ENCODE data around the gene RUVBL2. TPM values are rescaled to one million over a fixed set of nuclear protein-coding genes. Genes with fewer than 3 reads are reported as not detected.

The RUVBL2 gene
- total RNA-seq, 6 experiments from 2014 or later: 131 to 161 (median 159) TPM

- Mint-ChIP-seq H3K27ac (peak overlapping the region; percentile 12; the same call in 1 of the 2 replicates), H3K4me1 (ENCODE audit: low read depth) (peaks cover 28% of the 10 kb centered on the region), H3K27me3 (ENCODE audit: insufficient read depth) (peaks cover 6% of the 10 kb centered on the region), H3K36me3 (ENCODE audit: low read depth) (peaks cover 10% of the 10 kb centered on the region), H3K9me3 (no peaks in the 10 kb centered on the region), H3K4me3 (peak overlapping the region; percentile 90; the same call in 1 of the 2 replicates)
- TF ChIP-seq, protein P1, sequence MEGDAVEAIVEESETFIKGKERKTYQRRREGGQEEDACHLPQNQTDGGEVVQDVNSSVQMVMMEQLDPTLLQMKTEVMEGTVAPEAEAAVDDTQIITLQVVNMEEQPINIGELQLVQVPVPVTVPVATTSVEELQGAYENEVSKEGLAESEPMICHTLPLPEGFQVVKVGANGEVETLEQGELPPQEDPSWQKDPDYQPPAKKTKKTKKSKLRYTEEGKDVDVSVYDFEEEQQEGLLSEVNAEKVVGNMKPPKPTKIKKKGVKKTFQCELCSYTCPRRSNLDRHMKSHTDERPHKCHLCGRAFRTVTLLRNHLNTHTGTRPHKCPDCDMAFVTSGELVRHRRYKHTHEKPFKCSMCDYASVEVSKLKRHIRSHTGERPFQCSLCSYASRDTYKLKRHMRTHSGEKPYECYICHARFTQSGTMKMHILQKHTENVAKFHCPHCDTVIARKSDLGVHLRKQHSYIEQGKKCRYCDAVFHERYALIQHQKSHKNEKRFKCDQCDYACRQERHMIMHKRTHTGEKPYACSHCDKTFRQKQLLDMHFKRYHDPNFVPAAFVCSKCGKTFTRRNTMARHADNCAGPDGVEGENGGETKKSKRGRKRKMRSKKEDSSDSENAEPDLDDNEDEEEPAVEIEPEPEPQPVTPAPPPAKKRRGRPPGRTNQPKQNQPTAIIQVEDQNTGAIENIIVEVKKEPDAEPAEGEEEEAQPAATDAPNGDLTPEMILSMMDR (IDR thresholded peaks at IDR 0.05): no peak
- no peak for DNase-seq
Measured at GRCh38 chr19:49059053-49059452, 65.4 kb downstream of the RUVBL2 start.

- DNase-seq: no peak
- TF ChIP-seq, protein P1 (IDR thresholded peaks at IDR 0.05): no peak
- Mint-ChIP-seq H3K36me3 (ENCODE audit: low read depth) (peaks cover 10% of the 10 kb centered on the region), H3K27ac (no peak overlapping the region), H3K9me3 (no peaks in the 10 kb centered on the region), H3K27me3 (ENCODE audit: insufficient read depth) (peaks cover 13% of the 10 kb centered on the region), H3K4me3 (no peak overlapping the region), H3K4me1 (ENCODE audit: low read depth) (peaks cover 34% of the 10 kb centered on the region)
Measured at GRCh38 chr19:49061000-49061399, 67.3 kb downstream of the RUVBL2 start.

DNA sequence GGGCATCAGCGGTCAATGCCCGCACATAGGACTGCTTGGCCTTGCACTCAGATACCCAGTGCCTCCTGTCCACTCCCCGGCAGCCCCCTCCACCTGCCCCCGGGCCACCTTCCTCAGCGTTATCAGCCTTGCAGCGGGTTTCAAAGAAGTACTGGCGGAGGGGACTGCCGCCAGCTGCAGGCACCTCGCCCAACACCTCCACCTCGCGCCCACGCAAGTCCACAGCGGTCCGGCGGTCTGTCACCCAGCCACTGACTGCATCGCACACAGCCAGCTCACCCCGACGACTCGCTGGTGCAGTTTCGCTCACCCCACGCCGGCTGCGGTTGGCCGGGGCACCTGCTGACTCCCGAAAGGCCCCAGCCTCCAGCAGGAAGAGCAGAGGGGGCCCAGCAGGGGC lies 67.8 kb downstream of the RUVBL2 start:
- H3K9me3 Mint-ChIP-seq: no peaks in the 10 kb centered on the region
- H3K27me3 Mint-ChIP-seq (ENCODE audit: insufficient read depth): peaks cover 13% of the 10 kb centered on the region
- H3K27ac Mint-ChIP-seq: no peak overlapping the region
- H3K4me1 Mint-ChIP-seq (ENCODE audit: low read depth): peaks cover 34% of the 10 kb centered on the region
- no peak for DNase-seq
- H3K36me3 Mint-ChIP-seq (ENCODE audit: low read depth): peaks cover 10% of the 10 kb centered on the region
- TF ChIP-seq, protein P1 (IDR thresholded peaks at IDR 0.05): no peak
- no peak overlapping the region for H3K4me3 Mint-ChIP-seq

- DNase-seq: no peak
- Mint-ChIP-seq H3K27me3 (ENCODE audit: insufficient read depth) (peaks cover 15% of the 10 kb centered on the region), H3K27ac (no peak overlapping the region), H3K9me3 (peaks cover 5% of the 10 kb centered on the region), H3K4me3 (no peak overlapping the region; the same call in 1 of the 2 replicates), H3K36me3 (ENCODE audit: low read depth) (peaks cover 20% of the 10 kb centered on the region), H3K4me1 (ENCODE audit: low read depth) (peaks cover 27% of the 10 kb centered on the region)
- TF ChIP-seq, protein P1 (IDR thresholded peaks at IDR 0.05): no peak
Measured at GRCh38 chr19:49064029-49064629, 70.4 kb downstream of the RUVBL2 start.

DNA sequence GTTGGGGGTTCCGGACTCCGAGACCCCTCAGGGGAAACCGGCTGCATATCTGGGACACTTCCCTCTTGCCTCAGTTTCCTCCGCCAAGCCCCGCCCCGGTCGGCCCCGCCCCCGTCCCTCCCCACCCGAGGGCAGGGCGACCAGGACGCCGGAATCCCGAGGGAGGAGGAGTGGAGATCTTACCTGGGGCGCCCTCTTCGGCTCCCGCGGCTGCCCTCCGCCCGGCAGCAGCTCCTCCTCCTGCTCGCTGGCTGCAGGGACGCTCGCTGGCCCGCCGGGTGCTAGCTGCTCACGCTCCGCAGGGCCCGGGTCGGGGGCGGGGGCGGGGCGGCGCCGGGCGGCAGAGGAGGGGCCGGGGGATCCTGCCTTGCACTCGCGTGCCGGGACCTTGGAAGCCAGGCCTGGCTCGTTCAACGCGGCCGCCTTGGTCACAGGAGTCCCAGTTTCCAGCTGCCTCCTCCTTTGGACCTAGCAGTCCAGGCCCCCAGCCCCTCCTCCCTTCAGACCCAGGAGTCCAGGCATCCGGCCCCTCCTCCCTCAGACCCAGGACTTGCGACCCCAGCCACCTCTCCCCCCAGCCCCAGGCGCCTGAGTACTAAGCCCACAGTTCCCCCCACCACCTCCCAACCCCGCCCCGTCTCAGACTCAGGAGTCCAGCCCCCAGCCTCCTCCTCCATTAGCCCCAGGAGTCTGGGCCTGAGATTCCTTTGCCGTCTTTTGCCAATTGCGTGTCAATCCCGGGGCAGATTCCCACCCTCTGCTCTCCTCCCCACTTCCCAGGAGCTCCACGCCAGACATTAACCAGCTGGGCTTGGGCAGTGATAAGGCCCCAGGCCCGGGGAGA lies 71.3 kb downstream of the RUVBL2 start, which contains the start of gene NTF4:
Gene NTF4 (minus strand): TSS at position 51 of the 844 bp plus-strand sequence. CDS start 2,821 bp downstream, outside the sequence.
- peaks cover 15% of the 10 kb centered on the region for H3K27me3 Mint-ChIP-seq (ENCODE audit: insufficient read depth)
- H3K9me3 Mint-ChIP-seq: peaks cover 12% of the 10 kb centered on the region
- no peak within 1 kb of the TSS; the same call in 1 of the 2 replicates for H3K27ac Mint-ChIP-seq
- no peak for DNase-seq
- no peak within 1 kb of the TSS; the same call in 1 of the 2 replicates for H3K4me3 Mint-ChIP-seq
- TF ChIP-seq, protein P1 (IDR thresholded peaks at IDR 0.05): no peak
- H3K4me1 Mint-ChIP-seq (ENCODE audit: low read depth): peaks cover 29% of the 10 kb centered on the region
- peaks cover 23% of the 10 kb centered on the region for H3K36me3 Mint-ChIP-seq (ENCODE audit: low read depth)

Small RNA genes within 50 kb of the gene (microRNA-seq; reads per million reads assigned to microRNA genes)
- gene MIR6798: 3.9 reads per million

Other genes with a start within 250 kb of the RUVBL2 start
- gene IZUMO1, start 247.0 kb upstream of the RUVBL2 start, total RNA-seq (2021; fragmentation: NEBNext Ultra II Directional; extraction: Animal tissue kit (Norgen Biotek cat#: 25700)): not detected
- under 1 TPM in 3 of 6 experiments, not detected in 3; 0.05 to 0.06 (median 0.05) TPM for gene FUT1, start 241.2 kb upstream of the RUVBL2 start, total RNA-seq (2021; fragmentation: NEBNext Ultra II Directional; extraction: Animal tissue kit (Norgen Biotek cat#: 25700))
- not detected for gene FGF21, start 238.4 kb upstream of the RUVBL2 start, total RNA-seq (2021; fragmentation: NEBNext Ultra II Directional; extraction: Animal tissue kit (Norgen Biotek cat#: 25700))
- gene BCAT2, start 182.9 kb upstream of the RUVBL2 start, total RNA-seq (2021; fragmentation: NEBNext Ultra II Directional; extraction: Animal tissue kit (Norgen Biotek cat#: 25700)): 10 to 100 TPM; 31.3 to 41.2 (median 34.0) TPM
- 1 to 10 TPM; 2.9 to 10.0 (median 8.9) TPM for gene HSD17B14, start 157.4 kb upstream of the RUVBL2 start, total RNA-seq (2021; fragmentation: NEBNext Ultra II Directional; extraction: Animal tissue kit (Norgen Biotek cat#: 25700))
- 10 to 100 TPM in 4 of 6 experiments, 1 to 10 TPM in 2; 7.7 to 15.1 (median 13.2) TPM for gene PLEKHA4, start 125.3 kb upstream of the RUVBL2 start, total RNA-seq (2021; fragmentation: NEBNext Ultra II Directional; extraction: Animal tissue kit (Norgen Biotek cat#: 25700))
- gene PPP1R15A, start 121.5 kb upstream of the RUVBL2 start, total RNA-seq (2021; fragmentation: NEBNext Ultra II Directional; extraction: Animal tissue kit (Norgen Biotek cat#: 25700)): 10 to 100 TPM; 70.2 to 97.3 (median 89.6) TPM
- under 1 TPM in 1 of 6 experiments, not detected in 5; 0.38 TPM for gene TULP2, start 95.1 kb upstream of the RUVBL2 start, total RNA-seq (2021; fragmentation: NEBNext Ultra II Directional; extraction: Animal tissue kit (Norgen Biotek cat#: 25700))
- gene NUCB1, start 93.6 kb upstream of the RUVBL2 start, total RNA-seq (2021; fragmentation: NEBNext Ultra II Directional; extraction: Animal tissue kit (Norgen Biotek cat#: 25700)): 100 to 1,000 TPM; 129 to 160 (median 152) TPM
- gene DHDH, start 60.2 kb upstream of the RUVBL2 start, total RNA-seq (2021; fragmentation: NEBNext Ultra II Directional; extraction: Animal tissue kit (Norgen Biotek cat#: 25700)): not detected
- 100 to 1,000 TPM; 223 to 260 (median 244) TPM for gene BAX, start 39.0 kb upstream of the RUVBL2 start, total RNA-seq (2021; fragmentation: NEBNext Ultra II Directional; extraction: Animal tissue kit (Norgen Biotek cat#: 25700))
- 1,000 to 10,000 TPM; 2,438 to 4,450 (median 3,824) TPM for gene FTL, start 28.6 kb upstream of the RUVBL2 start, total RNA-seq (2021; fragmentation: NEBNext Ultra II Directional; extraction: Animal tissue kit (Norgen Biotek cat#: 25700))
- 10 to 100 TPM; 76.0 to 90.8 (median 87.5) TPM for gene GYS1, start 578 bp upstream of the RUVBL2 start, total RNA-seq (2021; fragmentation: NEBNext Ultra II Directional; extraction: Animal tissue kit (Norgen Biotek cat#: 25700))
- gene LHB, start 23.2 kb downstream of the RUVBL2 start, total RNA-seq (2021; fragmentation: NEBNext Ultra II Directional; extraction: Animal tissue kit (Norgen Biotek cat#: 25700)): under 1 TPM in 1 of 6 experiments, not detected in 5; 0.46 TPM
- gene CGB3, start 30.4 kb downstream of the RUVBL2 start, total RNA-seq (2021; fragmentation: NEBNext Ultra II Directional; extraction: Animal tissue kit (Norgen Biotek cat#: 25700)): not detected
- gene CGB2, start 38.0 kb downstream of the RUVBL2 start, total RNA-seq (2021; fragmentation: NEBNext Ultra II Directional; extraction: Animal tissue kit (Norgen Biotek cat#: 25700)): under 1 TPM in 1 of 6 experiments, not detected in 5; 0.55 TPM
- 1 to 10 TPM in 1 of 6 experiments, under 1 TPM in 1, not detected in 4; 0.38 to 1.0 TPM for gene CGB1, start 43.0 kb downstream of the RUVBL2 start, total RNA-seq (2021; fragmentation: NEBNext Ultra II Directional; extraction: Animal tissue kit (Norgen Biotek cat#: 25700))
- gene CGB5, start 50.0 kb downstream of the RUVBL2 start, total RNA-seq (2021; fragmentation: NEBNext Ultra II Directional; extraction: Animal tissue kit (Norgen Biotek cat#: 25700)): under 1 TPM in 2 of 6 experiments, not detected in 4; 0.23 to 0.75 TPM
- gene CGB8, start 55.2 kb downstream of the RUVBL2 start, total RNA-seq (2021; fragmentation: NEBNext Ultra II Directional; extraction: Animal tissue kit (Norgen Biotek cat#: 25700)): 1 to 10 TPM in 4 of 6 experiments, under 1 TPM in 1, not detected in 1; 0.83 to 3.8 (median 3.7) TPM
- gene CGB7, start 63.9 kb downstream of the RUVBL2 start, total RNA-seq (2021; fragmentation: NEBNext Ultra II Directional; extraction: Animal tissue kit (Norgen Biotek cat#: 25700)): 1 to 10 TPM in 4 of 6 experiments, under 1 TPM in 2; 0.36 to 2.2 (median 2.1) TPM
- gene NTF4, start 70.9 kb downstream of the RUVBL2 start, total RNA-seq (2021; fragmentation: NEBNext Ultra II Directional; extraction: Animal tissue kit (Norgen Biotek cat#: 25700)): 1 to 10 TPM in 2 of 6 experiments, under 1 TPM in 2, not detected in 2; 0.82 to 1.5 (median 1.1) TPM
- gene KCNA7, start 78.8 kb downstream of the RUVBL2 start, total RNA-seq (2021; fragmentation: NEBNext Ultra II Directional; extraction: Animal tissue kit (Norgen Biotek cat#: 25700)): not detected
- 100 to 1,000 TPM; 134 to 164 (median 156) TPM for gene SNRNP70, start 91.6 kb downstream of the RUVBL2 start, total RNA-seq (2021; fragmentation: NEBNext Ultra II Directional; extraction: Animal tissue kit (Norgen Biotek cat#: 25700))
- 10 to 100 TPM in 4 of 6 experiments, 1 to 10 TPM in 2; 9.3 to 12.7 (median 10.2) TPM for gene LIN7B, start 120.5 kb downstream of the RUVBL2 start, total RNA-seq (2021; fragmentation: NEBNext Ultra II Directional; extraction: Animal tissue kit (Norgen Biotek cat#: 25700))
- gene C19orf73, start 125.3 kb downstream of the RUVBL2 start, total RNA-seq (2021; fragmentation: NEBNext Ultra II Directional; extraction: Animal tissue kit (Norgen Biotek cat#: 25700)): 1 to 10 TPM in 1 of 6 experiments, under 1 TPM in 5; 0.60 to 1.1 (median 0.71) TPM
- gene PPFIA3, start 125.7 kb downstream of the RUVBL2 start, total RNA-seq (2021; fragmentation: NEBNext Ultra II Directional; extraction: Animal tissue kit (Norgen Biotek cat#: 25700)): 1 to 10 TPM; 1.9 to 2.4 (median 2.3) TPM
- gene HRC, start 161.5 kb downstream of the RUVBL2 start, total RNA-seq (2021; fragmentation: NEBNext Ultra II Directional; extraction: Animal tissue kit (Norgen Biotek cat#: 25700)): not detected
- gene TRPM4, start 163.9 kb downstream of the RUVBL2 start, total RNA-seq (2021; fragmentation: NEBNext Ultra II Directional; extraction: Animal tissue kit (Norgen Biotek cat#: 25700)): 10 to 100 TPM; 25.5 to 32.5 (median 30.5) TPM